ENCODE measurements around the gene GALNT17. TPM values are rescaled to one million over a fixed set of nuclear protein-coding genes. Genes with fewer than 3 reads are reported as not detected.

GALNT17 gene
- polyA plus RNA-seq, 1 donor (not counting 4 experiments of a cell fraction or from before 2014, with no cell fraction given) = not detected

DNA sequence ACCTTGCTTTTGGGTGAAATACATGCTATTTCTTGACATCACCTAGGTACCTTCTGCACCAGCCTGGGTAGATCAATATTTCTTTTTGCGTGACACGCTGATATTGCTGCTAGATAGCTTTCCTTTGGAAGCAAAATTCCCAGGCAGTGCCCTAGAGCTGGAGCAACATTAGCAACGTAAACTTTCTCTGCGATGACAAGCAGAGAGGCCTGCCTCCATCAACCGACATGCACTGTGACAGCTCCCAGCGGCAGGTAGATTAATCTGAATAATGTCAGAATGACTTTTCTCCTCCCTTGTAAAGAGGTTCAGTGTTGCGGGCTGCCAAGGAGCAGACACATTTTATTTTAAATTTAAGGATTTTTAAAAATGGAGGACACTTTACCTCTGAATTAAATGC lies 307.4 kb downstream of the GALNT17 start:
- no peak for DNase-seq (ENCODE audit: low read depth, low spot score)
- no peak overlapping the region for H2AFZ ChIP-seq (ENCODE audit: control insufficient read depth, low read length)
- H3K4me2 ChIP-seq (ENCODE audit: control insufficient read depth, extremely low read depth, insufficient read depth, low read depth, low read length) = no peak overlapping the region
- no peaks in the 10 kb centered on the region for H4K20me1 ChIP-seq (ENCODE audit: control insufficient read depth, extremely low read depth, insufficient read depth, low read length)
- H3K9ac ChIP-seq (ENCODE audit: control insufficient read depth, extremely low read depth, insufficient read depth, low read length) = no peak overlapping the region
- no peak for FAIRE-seq
- no peaks in the 10 kb centered on the region for H3K27me3 ChIP-seq (ENCODE audit: control insufficient read depth, extremely low read depth, insufficient read depth, low read length)
- no peaks in the 10 kb centered on the region for H3K9me1 ChIP-seq (ENCODE audit: control insufficient read depth, extremely low read depth, insufficient read depth, low read length)
- no peaks in the 10 kb centered on the region for H3K36me3 ChIP-seq (ENCODE audit: control insufficient read depth in 2 of 2, extremely low read depth in 1 of 2, insufficient read depth in 2 of 2, low read length in 2 of 2)
- no peaks in the 10 kb centered on the region for H3K4me1 ChIP-seq (ENCODE audit: control insufficient read depth, extremely low read depth, insufficient read depth, low read length)
- no peak overlapping the region for H3K4me3 ChIP-seq (ENCODE audit: control insufficient read depth in 2 of 3, extremely low read depth in 1 of 3, insufficient read depth in 2 of 3, low read depth in 1 of 3, low read length in 3 of 3)
- H3K79me2 ChIP-seq (ENCODE audit: control insufficient read depth, insufficient read depth, low read length) = no peaks in the 10 kb centered on the region
- peaks cover 3% of the 10 kb centered on the region for H3K9me3 ChIP-seq (ENCODE audit: control insufficient read depth, low read depth, low read length)
- H3K27ac ChIP-seq (ENCODE audit: control insufficient read depth, insufficient read depth, low read length) = no peak overlapping the region
- TF ChIP-seq, protein P1, sequence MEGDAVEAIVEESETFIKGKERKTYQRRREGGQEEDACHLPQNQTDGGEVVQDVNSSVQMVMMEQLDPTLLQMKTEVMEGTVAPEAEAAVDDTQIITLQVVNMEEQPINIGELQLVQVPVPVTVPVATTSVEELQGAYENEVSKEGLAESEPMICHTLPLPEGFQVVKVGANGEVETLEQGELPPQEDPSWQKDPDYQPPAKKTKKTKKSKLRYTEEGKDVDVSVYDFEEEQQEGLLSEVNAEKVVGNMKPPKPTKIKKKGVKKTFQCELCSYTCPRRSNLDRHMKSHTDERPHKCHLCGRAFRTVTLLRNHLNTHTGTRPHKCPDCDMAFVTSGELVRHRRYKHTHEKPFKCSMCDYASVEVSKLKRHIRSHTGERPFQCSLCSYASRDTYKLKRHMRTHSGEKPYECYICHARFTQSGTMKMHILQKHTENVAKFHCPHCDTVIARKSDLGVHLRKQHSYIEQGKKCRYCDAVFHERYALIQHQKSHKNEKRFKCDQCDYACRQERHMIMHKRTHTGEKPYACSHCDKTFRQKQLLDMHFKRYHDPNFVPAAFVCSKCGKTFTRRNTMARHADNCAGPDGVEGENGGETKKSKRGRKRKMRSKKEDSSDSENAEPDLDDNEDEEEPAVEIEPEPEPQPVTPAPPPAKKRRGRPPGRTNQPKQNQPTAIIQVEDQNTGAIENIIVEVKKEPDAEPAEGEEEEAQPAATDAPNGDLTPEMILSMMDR (optimal IDR thresholded peaks at IDR 0.05 in 1 of 3, IDR thresholded peaks at IDR 0.05 in 1 of 3, conservative IDR thresholded peaks at IDR 0.05 in 1 of 3; ENCODE audit: extremely low read depth in 1 of 3, insufficient read depth in 2 of 3, low read length in 3 of 3) = no peak
- TF ChIP-seq EZH2 (IDR thresholded peaks at IDR 0.05; ENCODE audit: low read length) = no peak
- dilution Hi-C loops (cut with MboI; ENCODE audit: extremely low pct_ligation_motif_present, low sequenced_read_pairs) = no loop called here

GRCh38 chr7:71442492-71443190 lies 310.7 kb downstream of the GALNT17 start:
- H3K9me3 ChIP-seq (ENCODE audit: control insufficient read depth, low read depth, low read length) = peaks cover 3% of the 10 kb centered on the region
- no peaks in the 10 kb centered on the region for H4K20me1 ChIP-seq (ENCODE audit: control insufficient read depth, extremely low read depth, insufficient read depth, low read length)
- no peaks in the 10 kb centered on the region for H3K79me2 ChIP-seq (ENCODE audit: control insufficient read depth, insufficient read depth, low read length)
- FAIRE-seq = no peak
- no peak overlapping the region for H3K4me2 ChIP-seq (ENCODE audit: control insufficient read depth, extremely low read depth, insufficient read depth, low read depth, low read length)
- no peaks in the 10 kb centered on the region for H3K36me3 ChIP-seq (ENCODE audit: control insufficient read depth in 2 of 2, extremely low read depth in 1 of 2, insufficient read depth in 2 of 2, low read length in 2 of 2)
- H2AFZ ChIP-seq (ENCODE audit: control insufficient read depth, low read length) = no peak overlapping the region
- dilution Hi-C loops (cut with MboI; ENCODE audit: extremely low pct_ligation_motif_present, low sequenced_read_pairs) = no loop called here
- H3K9ac ChIP-seq (ENCODE audit: control insufficient read depth, extremely low read depth, insufficient read depth, low read length) = no peak overlapping the region
- H3K4me3 ChIP-seq (ENCODE audit: control insufficient read depth in 2 of 3, extremely low read depth in 1 of 3, insufficient read depth in 2 of 3, low read depth in 1 of 3, low read length in 3 of 3) = no peak overlapping the region
- no peaks in the 10 kb centered on the region for H3K4me1 ChIP-seq (ENCODE audit: control insufficient read depth, extremely low read depth, insufficient read depth, low read length)
- no peaks in the 10 kb centered on the region for H3K9me1 ChIP-seq (ENCODE audit: control insufficient read depth, extremely low read depth, insufficient read depth, low read length)
- no peaks in the 10 kb centered on the region for H3K27me3 ChIP-seq (ENCODE audit: control insufficient read depth, extremely low read depth, insufficient read depth, low read length)
- DNase-seq (ENCODE audit: low read depth, low spot score) = no peak
- TF ChIP-seq, protein P1 (optimal IDR thresholded peaks at IDR 0.05 in 1 of 3, IDR thresholded peaks at IDR 0.05 in 1 of 3, conservative IDR thresholded peaks at IDR 0.05 in 1 of 3; ENCODE audit: extremely low read depth in 1 of 3, insufficient read depth in 2 of 3, low read length in 3 of 3) = no peak
- no peak for TF ChIP-seq EZH2 (IDR thresholded peaks at IDR 0.05; ENCODE audit: low read length)
- H3K27ac ChIP-seq (ENCODE audit: control insufficient read depth, insufficient read depth, low read length) = no peak overlapping the region
